ENCODE data around the gene C3orf20.
"Not testable (repeated sequence)": the region's sequence is repeated elsewhere in the genome, so short reads cannot be mapped to it uniquely, and the experiment has no call there.

The C3orf20 gene

GRCh38 chr3:14744556-14744955 lies 69.6 kb downstream of the C3orf20 start:
- TF ChIP-seq CTCF (conservative IDR thresholded peaks at IDR 0.05; ENCODE audit: low read depth, low read length): no peak
- no peak for DNase-seq (ENCODE audit: low read depth)
- no peak overlapping the region for H3K4me3 ChIP-seq (ENCODE audit: low read depth, low read length)

GRCh38 chr3:14750650-14751049 lies 75.7 kb downstream of the C3orf20 start:
- no peak overlapping the region for H3K4me3 ChIP-seq (ENCODE audit: low read depth, low read length)
- no peak for DNase-seq (ENCODE audit: low read depth)
- no peak for TF ChIP-seq CTCF (conservative IDR thresholded peaks at IDR 0.05; ENCODE audit: low read depth, low read length)

GRCh38 chr3:14752979-14753378 lies 78.0 kb downstream of the C3orf20 start:
- DNase-seq (ENCODE audit: low read depth); H3K4me3 ChIP-seq (ENCODE audit: low read depth, low read length): not testable (repeated sequence)

- no peak for DNase-seq (ENCODE audit: low read depth)
- TF ChIP-seq CTCF (conservative IDR thresholded peaks at IDR 0.05; ENCODE audit: low read depth, low read length): no peak
- H3K4me3 ChIP-seq (ENCODE audit: low read depth, low read length): no peak overlapping the region
Observed at GRCh38 chr3:14757153-14757700, 82.3 kb downstream of the C3orf20 start.

- DNase-seq (ENCODE audit: low read depth): no peak
- no peak for TF ChIP-seq CTCF (conservative IDR thresholded peaks at IDR 0.05; ENCODE audit: low read depth, low read length)
- H3K4me3 ChIP-seq (ENCODE audit: low read depth, low read length): no peak overlapping the region
Observed at GRCh38 chr3:14758297-14758696, 83.4 kb downstream of the C3orf20 start.

GRCh38 chr3:14758959-14759358 lies 84.0 kb downstream of the C3orf20 start:
- no peak for TF ChIP-seq CTCF (conservative IDR thresholded peaks at IDR 0.05; ENCODE audit: low read depth, low read length)
- no peak for DNase-seq (ENCODE audit: low read depth)
- H3K4me3 ChIP-seq (ENCODE audit: low read depth, low read length): no peak overlapping the region

GRCh38 chr3:14760185-14760584 lies 85.2 kb downstream of the C3orf20 start:
- no peak for DNase-seq (ENCODE audit: low read depth)
- TF ChIP-seq CTCF (conservative IDR thresholded peaks at IDR 0.05; ENCODE audit: low read depth, low read length): no peak
- no peak overlapping the region for H3K4me3 ChIP-seq (ENCODE audit: low read depth, low read length)

Data from choroid plexus epithelial cell (primary cell).